GM13977 (cell line): ENCODE measurements around the gene CRTC3.

Experiments
- DNase-seq: peaks from one replicate; pipeline ENCODE4 v3.0.0; 2012; ENCODE audit warnings: low spot score
- in situ Hi-C: fragments of 300-500 bp; cut with MboI; formaldehyde crosslinking; loops from one replicate; pipeline ENCODE4 v1.12.0; 2022; ENCODE audit warnings: low sequenced_read_pairs, low pct_unique_long_range_greater_than_20kb, mixed read lengths, inconsistent platforms; ENCODE audit not compliant: unreplicated experiment
- TF ChIP-seq, protein P1 (sequence below): IDR thresholded peaks from 2 replicates; pipeline ENCODE4 v1.5.1; 2012; ENCODE audit warnings: mild to moderate bottlenecking, control low read depth; ENCODE audit not compliant: insufficient read depth; ENCODE audit errors: extremely low read depth, missing control alignments

The CRTC3 gene

GRCh38 chr15:90552929-90553211 is 23.1 kb downstream of the CRTC3 start:
- in situ Hi-C loops, result no loop called here
- TF ChIP-seq, protein P1, sequence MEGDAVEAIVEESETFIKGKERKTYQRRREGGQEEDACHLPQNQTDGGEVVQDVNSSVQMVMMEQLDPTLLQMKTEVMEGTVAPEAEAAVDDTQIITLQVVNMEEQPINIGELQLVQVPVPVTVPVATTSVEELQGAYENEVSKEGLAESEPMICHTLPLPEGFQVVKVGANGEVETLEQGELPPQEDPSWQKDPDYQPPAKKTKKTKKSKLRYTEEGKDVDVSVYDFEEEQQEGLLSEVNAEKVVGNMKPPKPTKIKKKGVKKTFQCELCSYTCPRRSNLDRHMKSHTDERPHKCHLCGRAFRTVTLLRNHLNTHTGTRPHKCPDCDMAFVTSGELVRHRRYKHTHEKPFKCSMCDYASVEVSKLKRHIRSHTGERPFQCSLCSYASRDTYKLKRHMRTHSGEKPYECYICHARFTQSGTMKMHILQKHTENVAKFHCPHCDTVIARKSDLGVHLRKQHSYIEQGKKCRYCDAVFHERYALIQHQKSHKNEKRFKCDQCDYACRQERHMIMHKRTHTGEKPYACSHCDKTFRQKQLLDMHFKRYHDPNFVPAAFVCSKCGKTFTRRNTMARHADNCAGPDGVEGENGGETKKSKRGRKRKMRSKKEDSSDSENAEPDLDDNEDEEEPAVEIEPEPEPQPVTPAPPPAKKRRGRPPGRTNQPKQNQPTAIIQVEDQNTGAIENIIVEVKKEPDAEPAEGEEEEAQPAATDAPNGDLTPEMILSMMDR, result no peak
- DNase-seq, result no peak

DNA sequence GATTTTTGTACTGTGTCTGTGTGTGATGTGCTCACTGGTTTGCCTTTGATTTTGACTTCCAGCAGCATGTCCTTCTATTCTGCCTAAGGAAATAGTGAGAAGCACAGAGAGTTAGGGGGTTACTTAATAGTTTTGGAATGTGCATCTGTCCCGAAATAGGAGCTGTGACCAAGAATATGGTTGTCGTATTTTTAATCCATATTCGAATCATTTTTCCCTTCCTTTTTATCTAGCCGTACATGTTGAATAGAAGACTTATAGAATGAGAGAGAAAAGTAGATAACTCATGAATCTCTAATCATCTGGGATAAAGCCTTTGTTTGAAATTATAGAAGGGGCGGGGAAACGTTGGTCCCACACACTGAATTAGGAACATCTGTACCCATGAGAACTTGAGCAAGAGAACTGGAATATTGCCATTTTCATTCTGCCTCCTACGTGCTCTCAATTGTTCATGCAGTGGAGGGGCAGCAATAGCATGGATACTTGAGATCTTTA is 23.6 kb downstream of the CRTC3 start:
- TF ChIP-seq, protein P1, result no peak
- DNase-seq, result no peak
- in situ Hi-C loops, result no loop called here

DNA sequence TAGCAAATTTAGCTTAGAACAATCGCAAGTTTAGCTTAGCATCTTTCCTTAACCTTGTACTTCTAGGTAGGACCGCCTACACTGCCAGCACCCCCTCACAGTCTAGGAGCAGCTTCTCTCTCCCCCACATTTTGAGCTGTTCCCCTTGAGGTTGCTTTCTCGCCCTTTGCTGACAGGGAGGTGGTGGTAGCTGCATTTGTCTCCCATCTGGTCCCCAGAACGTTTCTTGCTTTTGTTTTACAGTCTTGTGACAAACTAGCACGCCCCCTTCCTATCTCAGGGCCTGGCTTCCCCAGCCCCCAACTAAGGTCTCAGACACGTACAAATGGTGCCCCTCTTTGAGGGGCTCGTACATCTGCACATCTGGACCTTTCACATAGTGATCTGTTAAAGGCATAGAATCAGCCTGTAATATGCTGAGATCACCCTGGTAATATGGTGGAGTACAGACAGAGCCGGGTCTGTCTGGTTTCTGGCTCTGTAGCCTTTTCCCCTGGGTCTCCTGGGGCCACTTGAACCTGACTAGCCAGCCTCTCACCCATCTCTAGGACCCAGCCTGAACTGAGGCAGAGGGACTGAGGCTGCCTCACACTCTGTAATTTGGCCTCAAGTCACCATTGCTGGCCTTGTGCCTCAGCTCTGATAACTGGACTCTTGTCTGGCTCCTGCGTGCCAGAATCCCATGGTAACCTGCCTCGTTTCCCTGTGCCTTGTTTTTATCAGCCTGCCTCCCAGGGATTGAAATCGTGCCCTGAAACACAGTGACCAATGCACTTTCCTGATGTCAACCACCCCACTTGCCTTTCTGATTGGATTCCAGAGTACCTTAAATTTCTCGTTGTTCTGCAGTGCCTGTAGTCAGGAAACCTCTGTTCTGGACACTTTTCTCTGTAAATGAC is 27.7 kb downstream of the CRTC3 start:
- in situ Hi-C loops, result no loop called here
- DNase-seq, result no peak
- TF ChIP-seq, protein P1, result no peak

DNA sequence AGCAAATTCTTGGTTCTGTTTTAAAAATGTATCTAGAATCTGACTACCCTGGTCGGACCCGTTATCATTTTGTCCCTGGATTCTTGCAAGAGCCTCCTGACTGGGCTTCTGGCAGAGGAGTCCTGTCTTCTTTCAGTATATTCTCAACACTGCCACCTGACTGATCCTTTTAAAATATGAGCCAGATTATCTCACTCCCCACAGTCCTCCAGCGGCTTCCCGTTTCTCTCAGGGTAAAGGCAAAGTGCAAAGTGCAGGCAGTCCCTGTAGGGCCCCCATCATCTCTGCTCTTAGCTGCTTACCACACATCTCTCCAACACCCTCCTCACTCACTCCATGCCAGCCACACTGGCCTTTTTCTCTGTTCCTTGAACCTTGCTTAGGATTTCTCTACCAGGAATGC is 28.4 kb downstream of the CRTC3 start:
- in situ Hi-C loops, result no loop called here
- DNase-seq, result no peak
- TF ChIP-seq, protein P1, result no peak

GRCh38 chr15:90559119-90559518 is 29.4 kb downstream of the CRTC3 start:
- TF ChIP-seq, protein P1, result no peak
- no peak for DNase-seq
- in situ Hi-C loops, result no loop called here

DNA sequence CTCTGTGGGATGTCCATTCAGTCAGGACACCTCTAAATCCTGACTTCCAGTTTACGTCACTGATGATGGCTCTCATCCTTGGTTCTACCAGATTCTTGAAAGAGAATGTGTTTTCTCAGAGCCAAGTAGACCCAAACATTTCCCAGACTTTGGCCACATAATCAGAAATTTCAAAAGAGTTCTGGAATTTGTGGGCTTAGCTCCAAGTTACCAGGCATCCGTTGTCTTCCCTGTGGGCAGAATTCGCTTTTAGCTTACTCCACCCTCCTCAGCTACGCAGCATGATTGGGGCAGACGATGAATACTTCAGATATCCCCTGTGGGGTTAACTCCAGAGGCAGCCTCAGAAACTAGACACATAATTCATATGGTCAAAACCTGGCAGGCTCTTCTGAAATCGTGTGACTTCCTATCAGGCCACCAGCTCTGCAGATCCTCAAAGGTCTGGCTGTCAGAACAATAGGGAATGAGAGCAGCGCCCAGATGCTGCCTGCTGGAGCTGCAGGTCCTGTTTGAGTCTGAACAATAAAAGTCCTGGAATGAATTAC is 30.6 kb downstream of the CRTC3 start:
- in situ Hi-C loops, result no loop called here
- no peak for DNase-seq
- TF ChIP-seq, protein P1, result no peak
